KOPT-K1 (cell line): ENCODE results near the gene ZBTB40.

Source experiments
- H3K27ac ChIP-seq: fragments of 200-600 bp; sonication (generic); 2 replicates; pipeline ENCODE4 v1.5.1; 2016; ENCODE audit warnings: antibody characterized with exemption, mild to moderate bottlenecking, low read depth, low read length; ENCODE audit not compliant: poor library complexity, severe bottlenecking
- H3K36me3 ChIP-seq: fragments of 200-600 bp; sonication (generic); 2 replicates; pipeline ENCODE4 v1.5.1; 2017; ENCODE audit warnings: antibody characterized with exemption, mild to moderate bottlenecking, low read length, moderate library complexity; ENCODE audit not compliant: insufficient read depth
- H3K9me3 ChIP-seq: fragments of 200-600 bp; sonication (generic); 2 replicates; pipeline ENCODE4 v1.5.1; 2017; ENCODE audit warnings: antibody characterized with exemption, low read length, mild to moderate bottlenecking; ENCODE audit not compliant: insufficient read depth, poor library complexity, severe bottlenecking

The ZBTB40 gene

DNA sequence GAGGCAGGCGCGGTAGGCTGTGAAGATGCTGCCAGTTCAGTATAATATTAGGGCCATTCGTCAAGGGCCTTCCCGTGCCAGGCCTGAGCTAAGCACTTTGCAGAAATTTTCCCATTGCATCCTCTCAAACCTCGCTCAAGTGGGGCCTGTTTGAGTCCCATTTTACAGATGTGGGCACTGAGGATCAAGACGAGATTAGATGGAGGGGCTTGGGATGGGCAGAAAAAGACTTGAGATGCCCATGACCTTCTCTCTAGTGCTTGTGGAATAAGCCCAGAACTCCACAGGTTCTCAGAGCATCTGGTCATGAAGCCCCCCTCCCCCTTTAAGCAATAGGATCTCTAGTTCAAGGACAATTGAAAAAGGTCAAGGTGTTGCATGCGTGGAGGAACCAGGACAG is 121.6 kb downstream of the ZBTB40 start:
- Histone ChIP-seq H3K27ac (no peak overlapping the region), H3K36me3 (no peaks in the 10 kb centered on the region), H3K9me3 (peaks cover 10% of the 10 kb centered on the region)

- H3K36me3 ChIP-seq: no peaks in the 10 kb centered on the region
- H3K9me3 ChIP-seq: peaks cover 24% of the 10 kb centered on the region
- no peak overlapping the region for H3K27ac ChIP-seq
Observed at GRCh38 chr1:22575532-22576149, 124.0 kb downstream of the ZBTB40 start.

- Histone ChIP-seq H3K27ac (no peak overlapping the region), H3K9me3 (peaks cover 24% of the 10 kb centered on the region), H3K36me3 (no peaks in the 10 kb centered on the region)
Observed at GRCh38 chr1:22576150-22576544, 124.5 kb downstream of the ZBTB40 start.

DNA sequence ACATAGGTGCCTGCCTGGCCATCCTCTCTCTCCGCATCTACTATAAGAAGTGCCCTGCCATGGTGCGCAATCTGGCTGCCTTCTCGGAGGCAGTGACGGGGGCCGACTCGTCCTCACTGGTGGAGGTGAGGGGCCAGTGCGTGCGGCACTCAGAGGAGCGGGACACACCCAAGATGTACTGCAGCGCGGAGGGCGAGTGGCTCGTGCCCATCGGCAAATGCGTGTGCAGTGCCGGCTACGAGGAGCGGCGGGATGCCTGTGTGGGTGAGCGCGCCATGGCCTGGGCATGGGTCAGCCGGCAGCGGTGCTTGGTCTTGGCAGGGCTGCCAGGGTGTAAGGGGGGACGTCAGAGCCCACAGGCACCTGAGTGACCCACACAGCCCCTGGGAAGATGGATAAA is 125.0 kb downstream of the ZBTB40 start:
- H3K36me3 ChIP-seq: no peaks in the 10 kb centered on the region
- H3K27ac ChIP-seq: no peak overlapping the region
- H3K9me3 ChIP-seq: peaks cover 24% of the 10 kb centered on the region

- Histone ChIP-seq H3K9me3 (peaks cover 24% of the 10 kb centered on the region), H3K27ac (no peak overlapping the region), H3K36me3 (no peaks in the 10 kb centered on the region)
Observed at GRCh38 chr1:22578732-22579361, 127.2 kb downstream of the ZBTB40 start.

DNA sequence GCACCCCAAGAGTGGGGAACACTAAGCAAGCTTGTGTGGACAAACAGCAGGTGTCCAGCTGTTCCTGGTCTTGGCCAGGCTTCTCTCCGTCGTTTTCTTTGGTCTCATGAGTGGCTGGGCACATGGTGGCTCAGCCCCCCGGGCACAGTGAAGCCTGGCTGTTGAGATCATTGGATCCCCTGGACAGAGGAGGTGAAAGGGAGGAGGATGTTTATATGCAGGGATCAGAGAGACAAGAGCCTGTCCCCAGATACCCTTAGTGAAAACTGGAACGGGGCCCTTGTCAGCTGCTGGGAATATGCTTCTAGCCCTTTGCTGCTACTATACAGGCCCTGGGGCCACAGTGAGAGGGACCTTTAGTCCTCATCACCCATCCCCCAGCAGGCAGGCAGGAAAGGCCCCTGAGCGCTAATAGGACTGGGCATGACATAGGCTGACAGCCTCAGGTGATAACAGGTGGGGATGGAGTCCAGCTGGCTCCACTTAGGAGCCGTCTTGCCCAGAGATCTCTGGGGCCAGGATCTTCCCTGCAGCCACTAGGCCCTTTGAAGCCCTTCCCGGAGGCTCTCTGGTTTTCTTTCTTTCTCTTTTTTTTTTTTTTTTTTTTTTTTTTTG is 128.0 kb downstream of the ZBTB40 start:
- Histone ChIP-seq H3K9me3 (peaks cover 24% of the 10 kb centered on the region), H3K27ac (no peak overlapping the region), H3K36me3 (no peaks in the 10 kb centered on the region)
